ENCODE results near the gene GPR155.
"Not testable (repeated sequence)": the region's sequence is repeated elsewhere in the genome, so short reads cannot be mapped to it uniquely, and the experiment has no call there.

GPR155 gene

GRCh38 chr2:174403628-174404027 lies 83.2 kb downstream of the GPR155 start:
- H3K27ac ChIP-seq, result no peak overlapping the region
- H3K4me3 ChIP-seq, result no peak overlapping the region
- TF ChIP-seq, protein P1, sequence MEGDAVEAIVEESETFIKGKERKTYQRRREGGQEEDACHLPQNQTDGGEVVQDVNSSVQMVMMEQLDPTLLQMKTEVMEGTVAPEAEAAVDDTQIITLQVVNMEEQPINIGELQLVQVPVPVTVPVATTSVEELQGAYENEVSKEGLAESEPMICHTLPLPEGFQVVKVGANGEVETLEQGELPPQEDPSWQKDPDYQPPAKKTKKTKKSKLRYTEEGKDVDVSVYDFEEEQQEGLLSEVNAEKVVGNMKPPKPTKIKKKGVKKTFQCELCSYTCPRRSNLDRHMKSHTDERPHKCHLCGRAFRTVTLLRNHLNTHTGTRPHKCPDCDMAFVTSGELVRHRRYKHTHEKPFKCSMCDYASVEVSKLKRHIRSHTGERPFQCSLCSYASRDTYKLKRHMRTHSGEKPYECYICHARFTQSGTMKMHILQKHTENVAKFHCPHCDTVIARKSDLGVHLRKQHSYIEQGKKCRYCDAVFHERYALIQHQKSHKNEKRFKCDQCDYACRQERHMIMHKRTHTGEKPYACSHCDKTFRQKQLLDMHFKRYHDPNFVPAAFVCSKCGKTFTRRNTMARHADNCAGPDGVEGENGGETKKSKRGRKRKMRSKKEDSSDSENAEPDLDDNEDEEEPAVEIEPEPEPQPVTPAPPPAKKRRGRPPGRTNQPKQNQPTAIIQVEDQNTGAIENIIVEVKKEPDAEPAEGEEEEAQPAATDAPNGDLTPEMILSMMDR (IDR thresholded peaks at IDR 0.05), result no peak
- no peak for DNase-seq (ENCODE audit: low spot score)

DNA sequence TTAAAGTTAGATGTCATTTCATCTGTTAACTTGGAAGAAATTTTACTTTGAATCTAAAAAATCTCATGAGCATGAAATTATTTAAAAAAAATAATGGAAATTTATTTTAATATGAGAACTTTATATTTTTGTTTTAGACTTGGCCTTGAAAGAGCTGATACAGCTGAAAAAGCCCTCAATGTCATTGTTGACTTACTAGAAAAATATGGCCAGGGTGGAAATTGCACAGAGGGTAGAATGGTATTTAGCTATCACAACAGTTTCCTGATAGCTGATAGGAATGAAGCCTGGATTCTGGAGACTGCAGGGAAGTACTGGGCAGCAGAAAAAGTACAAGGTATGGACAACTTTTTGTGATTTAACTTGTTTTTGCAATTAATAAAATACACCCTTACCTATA lies 86.0 kb downstream of the GPR155 start:
- no peak overlapping the region for H3K27ac ChIP-seq
- TF ChIP-seq, protein P1 (IDR thresholded peaks at IDR 0.05), result no peak

GRCh38 chr2:174399171-174399570 lies 87.7 kb downstream of the GPR155 start:
- no peak overlapping the region for H3K27ac ChIP-seq
- no peak overlapping the region for H3K4me3 ChIP-seq
- no peak for DNase-seq (ENCODE audit: low spot score)
- TF ChIP-seq, protein P1 (IDR thresholded peaks at IDR 0.05), result no peak

More for the DNA sequence above, 86.0 kb downstream of the GPR155 start:
- H3K4me3 ChIP-seq, result no peak overlapping the region
- DNase-seq (ENCODE audit: low spot score), result no peak

GRCh38 chr2:174397773-174398172 lies 89.1 kb downstream of the GPR155 start:
- Histone ChIP-seq H3K27ac (no peak overlapping the region), H3K4me3 (no peak overlapping the region)
- TF ChIP-seq, protein P1 (IDR thresholded peaks at IDR 0.05), result no peak
- DNase-seq (ENCODE audit: low spot score), result no peak

- Histone ChIP-seq H3K4me3 (peak overlapping the region; percentile 86), H3K27ac (peak overlapping the region; percentile 82 to 84)
- TF ChIP-seq, protein P1 (IDR thresholded peaks at IDR 0.05), result no peak
- no peak for DNase-seq (ENCODE audit: low spot score)
Observed at GRCh38 chr2:174395969-174396630, 90.7 kb downstream of the GPR155 start.

DNA sequence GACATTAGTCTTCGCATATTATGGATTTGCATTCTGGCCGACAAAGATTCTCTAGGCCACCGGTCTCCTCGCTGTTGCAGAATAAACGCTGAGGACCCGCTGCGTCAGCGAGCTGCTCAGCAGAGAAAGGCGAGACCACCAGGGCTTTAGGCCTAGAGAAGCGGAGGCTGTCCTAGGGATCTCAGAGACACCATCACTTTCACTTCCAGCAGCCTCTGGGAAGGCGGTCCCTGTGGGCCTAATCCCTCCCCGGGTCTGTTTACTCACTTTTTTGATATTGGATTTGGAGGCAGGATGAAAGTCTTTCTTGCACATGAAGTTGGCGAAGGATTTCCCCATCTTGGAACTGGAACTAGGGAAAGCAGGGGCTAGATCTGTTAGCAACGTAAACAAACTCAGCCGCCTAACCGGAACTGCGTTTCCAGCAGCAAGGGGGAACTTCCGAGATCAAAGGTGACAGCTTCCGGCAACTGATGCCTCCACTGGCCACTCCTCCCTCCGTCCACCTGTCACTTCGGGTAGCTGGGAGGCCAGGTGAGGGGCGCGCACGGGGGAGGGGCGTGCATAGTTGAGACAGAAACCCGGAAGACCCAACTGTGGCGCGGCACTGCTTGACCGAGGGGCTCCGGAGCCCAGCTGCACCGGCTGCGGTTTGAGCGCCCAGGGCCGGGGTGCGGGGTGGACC lies 91.4 kb downstream of the GPR155 start, which contains the start of gene SCRN3:
Gene SCRN3 (plus strand): TSS at position 447 of the 685 bp plus-strand sequence. CDS start 2,554 bp downstream, outside the sequence.
- peak within 1 kb of the TSS; percentile 86 for H3K4me3 ChIP-seq
- H3K27ac ChIP-seq, result peak within 1 kb of the TSS; percentile 82 to 84
- TF ChIP-seq, protein P1 (IDR thresholded peaks at IDR 0.05), result no peak
- peak; percentile 83 for DNase-seq (ENCODE audit: low spot score)

- no peak for DNase-seq (ENCODE audit: low spot score)
Observed at GRCh38 chr2:174392706-174393105, 94.1 kb downstream of the GPR155 start.

DNA sequence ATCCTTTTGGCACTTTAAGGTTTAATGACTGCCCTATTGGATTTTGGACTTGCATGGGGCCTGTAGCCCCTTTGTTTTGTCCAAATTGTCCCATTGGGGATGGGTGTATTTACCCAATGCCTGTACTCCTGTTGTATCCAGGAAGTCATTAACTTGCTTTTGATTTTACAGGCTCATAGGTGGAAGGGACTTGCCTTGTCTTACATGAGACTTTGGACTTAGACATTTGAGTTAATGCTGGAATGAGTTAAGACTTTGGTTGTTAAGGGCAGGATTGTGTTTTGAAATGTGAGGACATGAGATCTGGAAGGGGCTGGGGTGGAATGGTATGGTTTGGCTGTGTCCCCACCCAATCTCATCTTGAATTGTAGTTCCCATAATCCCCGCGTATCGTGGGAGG lies 96.5 kb downstream of the GPR155 start:
- DNase-seq (ENCODE audit: low spot score); H3K4me3 ChIP-seq; H3K27ac ChIP-seq: not testable (repeated sequence)

More at GRCh38 chr2:174392706-174393105, 94.1 kb downstream of the GPR155 start:
- no peak overlapping the region for H3K4me3 ChIP-seq
- H3K27ac ChIP-seq, result no peak overlapping the region
- TF ChIP-seq, protein P1 (IDR thresholded peaks at IDR 0.05), result no peak
